Lower leg skin (tissue), 3 donors: ENCODE results near the gene STAB1.

ENCODE experiments used
- POLR2A ChIP-seq, 2 donors: fragments of 450-650 bp; IDR thresholded peaks; one replicate each; pipeline ENCODE4 v1.6.1; 2016 to 2017; ENCODE audit warnings: antibody characterized with exemption in 2 of 2, mild to moderate bottlenecking in 1 of 2, moderate library complexity in 1 of 2
- TF ChIP-seq, protein P1 (sequence below), 3 donors: fragments of 450-650 bp; IDR thresholded peaks; one replicate each; pipeline ENCODE4 v1.5.1; 2016; ENCODE audit warnings: antibody characterized with exemption in 3 of 3, mild to moderate bottlenecking in 3 of 3, moderate library complexity in 2 of 3

DNA sequence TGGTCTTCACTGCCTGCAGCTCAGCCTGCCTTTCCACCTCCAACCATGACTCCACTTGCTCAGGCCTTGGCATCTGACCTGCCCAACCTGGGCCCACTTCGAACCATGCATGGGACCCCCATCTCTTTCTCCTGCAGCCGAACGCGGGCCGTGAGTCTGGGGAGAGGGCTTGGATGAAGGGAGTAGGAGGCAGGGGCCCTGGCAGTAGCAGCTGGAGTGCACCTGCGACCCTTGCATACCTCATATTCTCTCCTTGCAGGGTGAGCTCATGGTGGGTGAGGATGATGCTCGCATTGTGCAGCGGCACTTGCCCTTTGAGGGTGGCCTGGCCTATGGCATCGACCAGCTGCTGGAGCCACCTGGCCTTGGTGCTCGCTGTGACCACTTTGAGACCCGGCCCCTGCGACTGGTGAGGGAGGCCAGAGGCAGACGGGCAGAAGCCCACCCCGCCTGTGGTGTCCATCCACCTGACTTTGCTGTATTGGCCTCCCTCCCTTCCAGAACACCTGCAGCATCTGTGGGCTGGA lies 25.1 kb downstream of the STAB1 start:
- TF ChIP-seq, protein P1, sequence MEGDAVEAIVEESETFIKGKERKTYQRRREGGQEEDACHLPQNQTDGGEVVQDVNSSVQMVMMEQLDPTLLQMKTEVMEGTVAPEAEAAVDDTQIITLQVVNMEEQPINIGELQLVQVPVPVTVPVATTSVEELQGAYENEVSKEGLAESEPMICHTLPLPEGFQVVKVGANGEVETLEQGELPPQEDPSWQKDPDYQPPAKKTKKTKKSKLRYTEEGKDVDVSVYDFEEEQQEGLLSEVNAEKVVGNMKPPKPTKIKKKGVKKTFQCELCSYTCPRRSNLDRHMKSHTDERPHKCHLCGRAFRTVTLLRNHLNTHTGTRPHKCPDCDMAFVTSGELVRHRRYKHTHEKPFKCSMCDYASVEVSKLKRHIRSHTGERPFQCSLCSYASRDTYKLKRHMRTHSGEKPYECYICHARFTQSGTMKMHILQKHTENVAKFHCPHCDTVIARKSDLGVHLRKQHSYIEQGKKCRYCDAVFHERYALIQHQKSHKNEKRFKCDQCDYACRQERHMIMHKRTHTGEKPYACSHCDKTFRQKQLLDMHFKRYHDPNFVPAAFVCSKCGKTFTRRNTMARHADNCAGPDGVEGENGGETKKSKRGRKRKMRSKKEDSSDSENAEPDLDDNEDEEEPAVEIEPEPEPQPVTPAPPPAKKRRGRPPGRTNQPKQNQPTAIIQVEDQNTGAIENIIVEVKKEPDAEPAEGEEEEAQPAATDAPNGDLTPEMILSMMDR (IDR thresholded peaks at IDR 0.05): no peak
- no peak for TF ChIP-seq POLR2A (IDR thresholded peaks at IDR 0.05)
